HCT116 (cell line): ENCODE results near the gene APC2. TPM values are rescaled to one million over a fixed set of nuclear protein-coding genes. Genes with fewer than 3 reads are reported as not detected.

ENCODE experiments used
- ATAC-seq: fragments of 200-7000 bp; cut with Tn5 transposase; 2 replicates; pipeline ENCODE4 v1.9.1; 2020; ENCODE audit warnings: mild to moderate bottlenecking, moderate library complexity
- BruUV-seq: library from RNA; stranded (reverse); fragments of 400-500 nt; replicated peaks from 2 replicates; lab custom pipeline; 2021; lab: Mats Ljungman, UMichigan
- CTCF ChIA-PET: fragments of 300-600 bp; sonication (Branson Sonifier 250); formaldehyde crosslinking; loops from one replicate; lab custom pipeline; 2021; ENCODE audit warnings: antibody characterized with exemption; lab: Charles Lee
- POLR2A ChIA-PET: fragments of 300-600, 350-600 bp; sonication (Branson Sonifier 250); formaldehyde crosslinking; loops from one replicate; lab custom pipeline; 2021; ENCODE audit warnings: antibody characterized with exemption; lab: Charles Lee
- RAD21 ChIA-PET, 2 experiments: fragments of 300-600 bp; sonication (Branson Sonifier 250); formaldehyde crosslinking; loops; one replicate each; lab custom pipeline; 2023; ENCODE audit warnings: low total read pairs in 2 of 2; ENCODE audit not compliant: uncharacterized antibody in 2 of 2, unreplicated experiment in 2 of 2, low non-redundant PET in 1 of 2; lab: Charles Lee
- DNase-seq: peaks from one replicate; pipeline ENCODE4 v3.0.0-alpha.2; 2010; ENCODE audit warnings: low read depth, low spot score
- H2AFZ ChIP-seq: fragments of 200-600 bp; shearing (Covaris generic), sonication (generic); 2 replicates; pipeline ENCODE4 v1.6.1; 2017; ENCODE audit warnings: low read depth, mixed run types, mixed read lengths, antibody characterized with exemption, low read length; ENCODE audit not compliant: poor library complexity, severe bottlenecking
- H3K27ac ChIP-seq: 2 replicates; pipeline ENCODE4 v1.5.1; 2012; ENCODE audit warnings: low read depth, low read length
- H3K27me3 ChIP-seq: fragments of 200-600 bp; sonication (generic); 2 replicates; pipeline ENCODE4 v1.6.1; 2016; ENCODE audit warnings: mixed run types, low read length, mixed read lengths; ENCODE audit not compliant: insufficient read depth
- H3K36me3 ChIP-seq, 2 experiments: fragments of 200-500 bp in 1 of 2; fragments of 200-600 bp in 1 of 2; sonication (Bioruptor generic) in 1 of 2; sonication (generic) in 1 of 2; 2 replicates each; pipeline versions ENCODE4 v1.5.1 to v1.6.1; 2014 to 2016; ENCODE audit warnings: low read length in 2 of 2, inconsistent platforms in 1 of 2, mixed read lengths in 1 of 2, mixed run types in 1 of 2; ENCODE audit not compliant: insufficient read depth in 2 of 2, control insufficient read depth in 1 of 2
- H3K4me1 ChIP-seq, 2 experiments: fragments of 200-600 bp in 1 of 2; sonication (generic) in 1 of 2; 2 replicates each; pipeline versions ENCODE4 v1.5.1 to v1.6.1; 2012 to 2017; ENCODE audit warnings: low read length in 2 of 2, inconsistent platforms in 1 of 2, mild to moderate bottlenecking in 1 of 2, mixed read lengths in 1 of 2, mixed run types in 1 of 2, moderate library complexity in 1 of 2; ENCODE audit not compliant: insufficient read depth in 2 of 2, control insufficient read depth in 1 of 2
- H3K4me2 ChIP-seq: fragments of 200-600 bp; sonication (generic); 2 replicates; pipeline ENCODE4 v1.6.1; 2017; ENCODE audit warnings: mixed run types, low read length, mixed read lengths
- H3K4me3 ChIP-seq, 2 experiments: fragments of 200-600 bp in 1 of 2; sonication (generic) in 1 of 2; replicated peaks in 1 of 2; 2 replicates each; pipeline ENCODE4 v1.5.1; 2011 to 2016; ENCODE audit warnings: low read length in 2 of 2, control low read depth in 1 of 2, low read depth in 1 of 2, mild to moderate bottlenecking in 1 of 2, mixed read lengths in 1 of 2, mixed run types in 1 of 2
- H3K79me2 ChIP-seq: fragments of 200-600 bp; sonication (generic); 2 replicates; pipeline ENCODE4 v1.6.1; 2017; ENCODE audit warnings: mild to moderate bottlenecking, mixed run types, low read length, moderate library complexity, mixed read lengths; ENCODE audit not compliant: insufficient read depth
- H3K9ac ChIP-seq: fragments of 200-600 bp; sonication (generic); 2 replicates; pipeline ENCODE4 v1.6.1; 2016; ENCODE audit warnings: low read length, mixed read lengths
- H3K9me2 ChIP-seq: fragments of 200-600 bp; sonication (generic), shearing (Covaris generic); 2 replicates; pipeline ENCODE4 v1.6.1; 2017; ENCODE audit warnings: mixed run types, mild to moderate bottlenecking, moderate library complexity; ENCODE audit not compliant: insufficient read depth
- H3K9me3 ChIP-seq, 2 experiments: fragments of 200-500 bp in 1 of 2; fragments of 200-600 bp in 1 of 2; sonication (Bioruptor generic) in 1 of 2; sonication (generic) in 1 of 2; 2 replicates each; pipeline ENCODE4 v1.6.1; 2014 to 2017; ENCODE audit warnings: low read length in 2 of 2, mixed read lengths in 2 of 2, inconsistent platforms in 1 of 2, low read depth in 1 of 2, mild to moderate bottlenecking in 1 of 2, mixed run types in 1 of 2, moderate library complexity in 1 of 2; ENCODE audit not compliant: control insufficient read depth in 1 of 2, insufficient read depth in 1 of 2
- H4K20me1 ChIP-seq: fragments of 200-600 bp; sonication (generic), shearing (Covaris generic); 2 replicates; pipeline ENCODE4 v1.6.1; 2017; ENCODE audit warnings: mixed run types, mild to moderate bottlenecking, moderate library complexity; ENCODE audit not compliant: insufficient read depth
- CEBPB ChIP-seq: IDR thresholded peaks from 2 replicates; pipeline ENCODE4 v1.6.1; 2012; ENCODE audit warnings: low read depth
- EGR1 ChIP-seq: IDR thresholded peaks from 2 replicates; pipeline ENCODE4 v1.6.1; 2012; ENCODE audit warnings: low read depth
- JUND ChIP-seq: IDR thresholded peaks from 2 replicates; pipeline ENCODE4 v1.6.1; 2012
- RAD21 ChIP-seq: IDR thresholded peaks from 2 replicates; pipeline ENCODE4 v1.6.1; 2012; ENCODE audit warnings: low read depth, mild to moderate bottlenecking
- SP1 ChIP-seq: IDR thresholded peaks from 2 replicates; pipeline ENCODE4 v1.6.1; 2012; ENCODE audit warnings: low read depth
- SRF ChIP-seq: IDR thresholded peaks from 2 replicates; pipeline ENCODE4 v1.6.1; 2012; ENCODE audit warnings: low read depth
- TCF7L2 ChIP-seq: IDR thresholded peaks from 2 replicates; pipeline ENCODE4 v1.7.0; 2011; ENCODE audit warnings: borderline replicate concordance, inconsistent platforms; ENCODE audit not compliant: insufficient read depth, insufficient read length; ENCODE audit errors: extremely low read depth
- YY1 ChIP-seq: IDR thresholded peaks from 2 replicates; pipeline ENCODE4 v1.6.1; 2011; ENCODE audit warnings: low read length, low read depth, moderate library complexity, mild to moderate bottlenecking; ENCODE audit not compliant: insufficient replicate concordance; ENCODE audit errors: extremely low read depth
- ZFX ChIP-seq: fragments of 450-650 bp; IDR thresholded peaks from 2 replicates; pipeline ENCODE4 v1.6.1; 2017
- ZNF274 ChIP-seq: fragments of 200-500 bp; sonication (Bioruptor generic); IDR thresholded peaks from 2 replicates; pipeline ENCODE4 v1.6.1; 2014; ENCODE audit warnings: mild to moderate bottlenecking, low read depth, low read length, inconsistent platforms
- intact Hi-C: fragments of 100-400 bp; cut with micrococcal nuclease; formaldehyde crosslinking; loops from 2 replicates; pipeline ENCODE4 v1.10.0; 2022
- total RNA-seq: library from RNA; stranded (reverse); gene quantifications from one replicate; pipeline ENCODE4 v1.2.1, GENCODE V29; 2021; ENCODE audit not compliant: unreplicated experiment
- TF ChIP-seq, protein P1 (sequence below), 3 experiments: fragments of 200-600 bp in 1 of 3; sonication (generic) in 1 of 3; IDR thresholded peaks in 2 of 3; conservative IDR thresholded peaks in 1 of 3; 2 replicates each; pipeline ENCODE4 v1.5.1; 2012 to 2017; ENCODE audit warnings: low read depth in 2 of 3, low read length in 2 of 3, antibody characterized with exemption in 1 of 3, borderline replicate concordance in 1 of 3, control low read depth in 1 of 3, mild to moderate bottlenecking in 1 of 3, mixed read lengths in 1 of 3, mixed run types in 1 of 3, moderate library complexity in 1 of 3; ENCODE audit not compliant: insufficient read depth in 1 of 3
- TF ChIP-seq, protein P2 (sequence below): IDR thresholded peaks from 2 replicates; pipeline ENCODE4 v1.6.1; 2012

Gene APC2
- total RNA-seq, 1 experiment from 2014 or later = 1.6 TPM

DNA sequence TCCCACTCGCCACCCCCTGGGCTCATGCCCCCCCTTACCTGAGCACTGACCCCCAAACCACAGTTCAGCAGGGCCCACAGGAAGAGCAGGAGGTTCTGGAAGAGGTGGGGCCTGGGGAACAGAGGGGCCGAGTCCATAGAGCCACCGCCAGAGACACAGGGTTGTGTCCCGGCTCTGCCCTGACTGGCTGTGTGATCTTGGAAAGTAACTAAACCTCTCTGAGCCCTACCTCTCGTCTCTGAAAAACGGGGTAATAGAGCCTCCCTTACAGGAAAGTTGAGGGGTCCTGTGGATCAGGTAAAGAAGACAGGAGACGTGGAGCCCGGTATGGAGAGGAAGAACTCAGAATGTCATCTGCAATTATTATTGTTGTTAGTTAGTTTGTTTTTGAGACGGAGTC is 60.9 kb downstream of the APC2 start:
- no peaks in the 10 kb centered on the region for H4K20me1 ChIP-seq
- POLR2A ChIA-PET = no interaction called here
- H3K4me1 ChIP-seq = peaks cover 30 to 69% of the 10 kb centered on the region in 2 experiments
- peak overlapping the region; percentile 80; the same call in 1 of the 2 replicates for H3K27ac ChIP-seq
- no peaks in the 10 kb centered on the region for H3K27me3 ChIP-seq
- H2AFZ ChIP-seq = no peak overlapping the region
- H3K9me3 ChIP-seq = no peaks in the 10 kb centered on the region
- intact Hi-C loops = no loop called here
- DNase-seq (no peak), ATAC-seq (no peak)
- TF ChIP-seq, protein P1, sequence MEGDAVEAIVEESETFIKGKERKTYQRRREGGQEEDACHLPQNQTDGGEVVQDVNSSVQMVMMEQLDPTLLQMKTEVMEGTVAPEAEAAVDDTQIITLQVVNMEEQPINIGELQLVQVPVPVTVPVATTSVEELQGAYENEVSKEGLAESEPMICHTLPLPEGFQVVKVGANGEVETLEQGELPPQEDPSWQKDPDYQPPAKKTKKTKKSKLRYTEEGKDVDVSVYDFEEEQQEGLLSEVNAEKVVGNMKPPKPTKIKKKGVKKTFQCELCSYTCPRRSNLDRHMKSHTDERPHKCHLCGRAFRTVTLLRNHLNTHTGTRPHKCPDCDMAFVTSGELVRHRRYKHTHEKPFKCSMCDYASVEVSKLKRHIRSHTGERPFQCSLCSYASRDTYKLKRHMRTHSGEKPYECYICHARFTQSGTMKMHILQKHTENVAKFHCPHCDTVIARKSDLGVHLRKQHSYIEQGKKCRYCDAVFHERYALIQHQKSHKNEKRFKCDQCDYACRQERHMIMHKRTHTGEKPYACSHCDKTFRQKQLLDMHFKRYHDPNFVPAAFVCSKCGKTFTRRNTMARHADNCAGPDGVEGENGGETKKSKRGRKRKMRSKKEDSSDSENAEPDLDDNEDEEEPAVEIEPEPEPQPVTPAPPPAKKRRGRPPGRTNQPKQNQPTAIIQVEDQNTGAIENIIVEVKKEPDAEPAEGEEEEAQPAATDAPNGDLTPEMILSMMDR (IDR thresholded peaks at IDR 0.05 in 2 of 3, conservative IDR thresholded peaks at IDR 0.05 in 1 of 3; ENCODE audit: borderline replicate concordance in 1 of 3, insufficient read depth in 1 of 3, low read depth in 2 of 3, low read length in 2 of 3) = no peak
- no peak for TF ChIP-seq JUND
- TF ChIP-seq SP1 = no peak
- TF ChIP-seq SRF = no peak
- TF ChIP-seq YY1 = no peak
- TF ChIP-seq ZNF274 = no peak
- TF ChIP-seq, protein P2, sequence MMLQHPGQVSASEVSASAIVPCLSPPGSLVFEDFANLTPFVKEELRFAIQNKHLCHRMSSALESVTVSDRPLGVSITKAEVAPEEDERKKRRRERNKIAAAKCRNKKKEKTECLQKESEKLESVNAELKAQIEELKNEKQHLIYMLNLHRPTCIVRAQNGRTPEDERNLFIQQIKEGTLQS = no peak
- TF ChIP-seq ZFX = no peak
- TF ChIP-seq RAD21 = no peak
- no peak for TF ChIP-seq TCF7L2
- TF ChIP-seq CEBPB = no peak
- TF ChIP-seq EGR1 = no peak
- H3K4me2 ChIP-seq = 0 out of 2 replicates have a peak overlapping the region, but pooled peaks have one; percentile 13
- H3K4me3 ChIP-seq = no peak overlapping the region
- RAD21 ChIA-PET = no interaction called here
- H3K79me2 ChIP-seq = peaks cover 10% of the 10 kb centered on the region; the same call in 1 of the 2 replicates
- CTCF ChIA-PET = no interaction called here
- BruUV-seq = no TSS peak
- H3K9ac ChIP-seq = no peak overlapping the region
- H3K9me2 ChIP-seq = no peaks in the 10 kb centered on the region
- no peaks in the 10 kb centered on the region for H3K36me3 ChIP-seq
